ENCODE measurements around the gene AADACL3.

AADACL3 gene

DNA sequence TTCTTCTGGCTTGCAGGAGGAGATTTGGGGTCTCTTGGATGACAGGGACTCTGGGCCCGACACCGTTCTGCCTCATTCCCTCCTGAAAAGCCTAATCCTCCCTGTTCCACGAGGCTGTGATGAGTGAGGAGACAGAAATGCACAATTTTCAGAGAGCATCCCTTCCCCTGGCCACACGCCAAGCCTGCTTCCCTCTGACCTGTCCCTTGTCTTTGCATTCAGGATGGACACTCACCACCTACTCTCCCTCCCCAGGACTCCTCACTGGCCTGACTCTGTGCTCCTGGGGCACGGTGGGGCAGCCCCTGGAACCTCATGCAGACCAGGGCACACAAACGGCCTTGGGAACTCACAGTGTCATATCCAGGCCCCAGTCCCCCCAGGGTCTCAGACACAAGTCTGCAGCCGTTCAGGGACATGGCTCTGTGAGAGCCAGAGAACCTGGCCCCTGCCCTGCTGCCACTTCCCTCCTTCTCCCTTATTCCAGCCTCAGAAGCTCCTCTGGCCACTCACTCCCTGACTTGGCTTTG, 54.1 kb downstream of the AADACL3 start:
- no peak for DNase-seq

DNA sequence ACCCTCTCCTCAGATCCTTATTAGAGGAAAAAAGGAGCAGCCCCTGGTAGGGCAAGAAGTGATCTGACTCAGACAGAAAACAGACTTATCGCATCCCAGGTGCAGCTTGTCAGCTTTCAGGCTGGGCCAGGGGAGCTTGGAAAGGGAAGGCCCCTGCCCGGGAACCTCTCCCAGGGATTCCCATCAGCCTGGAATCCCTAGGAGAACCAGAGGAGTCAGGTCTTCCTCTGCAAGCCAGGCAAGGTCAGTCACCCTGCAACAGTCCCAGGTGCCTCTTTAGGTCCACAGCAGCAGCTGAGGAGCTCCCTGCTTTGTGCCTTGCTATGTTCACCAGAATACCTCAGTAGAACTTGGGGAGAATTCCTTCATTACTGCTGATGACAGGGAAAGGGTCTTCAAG, 54.7 kb downstream of the AADACL3 start:
- DNase-seq, result no peak

DNA sequence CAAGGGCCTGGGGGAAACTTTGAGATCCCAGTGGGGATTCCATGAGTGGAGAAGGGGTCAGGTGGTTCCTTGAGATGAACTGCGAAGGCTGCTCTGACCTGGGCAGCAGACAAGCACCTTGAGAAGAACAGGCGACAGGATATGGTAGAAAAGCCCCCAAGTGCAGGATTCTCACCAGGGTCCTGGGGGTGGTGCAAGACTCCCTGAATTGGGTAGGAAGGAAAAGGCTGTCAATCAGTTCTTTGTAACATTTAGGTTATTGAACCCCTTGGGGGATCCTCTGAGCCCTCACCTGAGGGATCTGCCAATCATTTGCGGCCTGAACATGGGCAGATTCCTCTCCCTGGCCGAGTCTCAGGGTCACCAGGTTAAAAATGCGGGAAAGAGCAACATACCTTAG, 55.3 kb downstream of the AADACL3 start:
- DNase-seq, result no peak

DNA sequence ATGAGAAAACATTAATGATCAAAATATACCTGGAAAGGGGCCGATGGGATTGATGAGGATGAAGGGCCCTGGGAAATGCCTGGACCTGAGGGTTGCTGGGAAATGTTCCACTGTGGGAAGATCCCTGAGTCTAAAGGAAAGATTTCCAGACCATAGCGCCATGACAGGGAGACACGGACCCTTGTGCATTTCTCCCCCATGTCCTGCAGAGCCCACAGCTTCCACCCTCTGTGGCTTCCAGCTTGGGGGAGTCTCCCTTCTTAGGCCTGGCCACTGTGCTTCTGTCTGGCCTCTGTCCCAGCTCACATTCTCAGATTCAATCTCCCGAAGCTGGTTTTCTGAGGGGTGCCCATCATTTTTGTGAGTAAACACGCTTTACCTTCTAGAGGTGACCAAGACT, 56.6 kb downstream of the AADACL3 start:
- no peak for DNase-seq

DNA sequence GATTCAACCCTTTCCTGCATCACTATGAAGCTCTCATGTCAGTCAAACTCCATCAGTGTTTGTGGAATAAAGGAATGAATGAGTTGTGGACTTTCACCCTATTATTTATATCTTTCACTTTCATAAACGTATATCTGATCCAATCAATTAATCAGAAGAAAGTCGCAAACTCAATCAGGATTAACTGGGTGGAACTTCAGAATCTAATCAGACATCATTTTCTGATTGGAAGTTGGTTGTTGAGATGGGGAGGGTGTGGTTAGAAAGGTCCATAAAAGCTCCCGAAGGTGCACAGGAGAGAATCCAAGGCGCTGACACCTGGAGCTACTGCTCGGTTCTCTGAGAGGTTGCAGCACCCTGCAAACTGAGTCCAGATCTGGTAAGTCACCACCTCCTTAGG, 57.5 kb downstream of the AADACL3 start, which contains the start of gene PRAMEF12:
TSS of gene PRAMEF12 (plus strand) at position 301 of the 400 bp plus-strand sequence. CDS start 1,130 bp downstream, outside the sequence.
- DNase-seq, result no peak

DNA sequence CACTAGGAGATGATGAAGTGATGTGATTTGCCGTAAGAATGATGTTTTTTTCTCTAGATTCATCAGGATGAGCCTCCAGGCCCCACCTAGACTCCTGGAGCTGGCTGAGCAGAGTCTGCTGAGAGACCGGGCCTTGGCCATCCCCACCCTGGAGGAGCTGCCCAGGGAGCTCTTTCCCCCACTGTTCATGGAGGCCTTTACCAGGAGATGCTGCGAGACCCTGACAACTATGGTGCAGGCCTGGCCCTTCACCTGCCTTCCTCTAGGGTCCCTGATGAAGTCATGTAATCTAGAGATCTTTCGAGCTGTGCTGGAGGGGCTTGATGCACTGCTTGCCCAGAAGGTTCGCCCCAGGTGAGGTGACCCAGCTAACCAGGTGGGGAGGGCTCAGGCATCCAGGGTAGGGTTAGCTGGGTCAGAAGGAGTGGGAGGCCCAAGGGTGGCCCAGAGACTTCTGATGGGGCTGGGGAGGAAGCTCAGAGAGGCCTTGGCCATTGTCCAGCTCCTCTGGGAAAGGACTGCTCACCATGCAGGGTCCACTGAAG, 59.0 kb downstream of the AADACL3 start:
- no peak for DNase-seq

DNA sequence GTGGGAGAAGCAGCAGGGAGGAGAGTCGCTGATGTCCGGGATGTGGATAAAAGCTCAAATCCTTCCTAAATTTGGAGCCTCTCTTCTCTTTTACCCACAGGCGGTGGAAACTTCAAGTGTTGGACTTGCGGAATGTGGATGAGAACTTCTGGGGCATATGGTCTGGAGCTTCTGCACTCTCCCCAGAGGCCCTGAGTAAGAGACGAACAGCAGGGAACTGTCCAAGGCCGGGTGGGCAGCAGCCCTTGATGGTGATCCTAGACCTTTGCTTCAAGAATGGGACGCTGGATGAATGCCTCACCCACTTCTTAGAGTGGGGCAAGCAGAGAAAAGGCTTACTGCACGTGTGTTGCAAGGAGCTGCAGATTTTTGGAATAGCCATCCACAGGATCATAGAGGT, 59.5 kb downstream of the AADACL3 start:
- no peak for DNase-seq

DNA sequence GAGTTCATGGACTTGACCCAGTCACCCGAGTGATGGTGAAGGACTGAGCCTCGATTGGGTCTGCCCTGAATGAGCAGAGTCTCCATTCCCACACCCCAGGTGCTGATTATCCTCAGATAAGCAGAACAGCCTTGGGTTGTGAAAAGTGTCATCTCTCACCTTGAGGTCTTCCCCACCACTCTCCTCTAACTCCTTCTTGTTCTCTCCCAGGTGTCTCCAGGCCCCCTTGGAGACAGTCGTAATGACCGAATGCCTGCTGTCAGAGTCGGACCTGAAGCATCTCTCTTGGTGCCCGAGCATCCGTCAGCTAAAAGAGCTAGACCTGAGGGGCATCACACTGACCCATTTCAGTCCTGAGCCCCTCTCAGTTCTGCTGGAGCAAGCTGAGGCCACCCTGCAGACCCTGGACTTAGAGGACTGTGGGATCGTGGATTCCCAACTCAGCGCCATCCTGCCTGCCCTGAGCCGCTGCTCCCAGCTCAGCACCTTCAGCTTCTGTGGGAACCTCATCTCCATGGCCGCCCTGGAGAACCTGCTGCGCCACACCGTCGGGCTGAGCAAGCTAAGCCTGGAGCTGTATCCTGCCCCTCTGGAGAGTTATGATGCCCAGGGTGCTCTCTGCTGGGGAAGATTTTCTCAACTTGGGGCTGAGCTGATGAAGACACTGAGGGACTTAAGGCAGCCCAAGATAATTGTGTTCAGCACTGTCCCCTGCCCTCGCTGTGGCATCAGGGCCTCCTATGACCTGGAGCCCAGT, 61.1 kb downstream of the AADACL3 start:
- no peak for DNase-seq
